Liver (tissue), 9 donors: ENCODE measurements around the gene MXD3. TPM values are rescaled to one million over a fixed set of nuclear protein-coding genes. Genes with fewer than 3 reads are reported as not detected.

Source experiments
- DNase-seq: peaks from one replicate; pipeline ENCODE4 v3.0.0-alpha.2; 2017; ENCODE audit warnings: low spot score
- H3K27ac ChIP-seq, 2 donors: one replicate each; pipeline ENCODE4 v1.7.0; 2013; ENCODE audit warnings: inconsistent platforms in 2 of 2, low read length in 2 of 2, control low read depth in 1 of 2, low read depth in 1 of 2, mild to moderate bottlenecking in 1 of 2
- H3K27me3 ChIP-seq, 4 donors: one replicate each; pipeline versions ENCODE4 v1.6.1 to v1.7.0; 2013; ENCODE audit warnings: low read length in 3 of 4, inconsistent platforms in 1 of 4, mild to moderate bottlenecking in 1 of 4, moderate library complexity in 1 of 4; ENCODE audit not compliant: control insufficient read depth in 4 of 4, insufficient read depth in 4 of 4
- H3K36me3 ChIP-seq, 4 donors: one replicate each; pipeline versions ENCODE4 v1.6.1 to v1.7.0; 2013; ENCODE audit warnings: low read length in 3 of 4, mild to moderate bottlenecking in 3 of 4, low read depth in 1 of 4, moderate library complexity in 1 of 4; ENCODE audit not compliant: control insufficient read depth in 4 of 4, insufficient read depth in 3 of 4
- H3K4me1 ChIP-seq, 4 donors: one replicate each; pipeline versions ENCODE4 v1.6.1 to v1.7.0; 2013; ENCODE audit warnings: low read length in 3 of 4, mild to moderate bottlenecking in 3 of 4, moderate library complexity in 1 of 4; ENCODE audit not compliant: control insufficient read depth in 4 of 4, insufficient read depth in 4 of 4
- H3K4me3 ChIP-seq, 3 donors: one replicate each; pipeline versions ENCODE4 v1.6.1 to v1.7.0; 2013; ENCODE audit warnings: low read length in 3 of 3, control low read depth in 1 of 3, low read depth in 1 of 3, mild to moderate bottlenecking in 1 of 3
- H3K9ac ChIP-seq, 2 donors: one replicate each; pipeline ENCODE4 v1.7.0; 2013; ENCODE audit warnings: low read length in 2 of 2, mild to moderate bottlenecking in 2 of 2, moderate library complexity in 2 of 2, control low read depth in 1 of 2, low read depth in 1 of 2
- H3K9me3 ChIP-seq, 4 donors: one replicate each; pipeline versions ENCODE4 v1.6.1 to v1.7.0; 2013; ENCODE audit warnings: low read length in 3 of 4; ENCODE audit not compliant: control insufficient read depth in 4 of 4
- EGR1 ChIP-seq, 2 donors: IDR thresholded peaks; 2 replicates each; pipeline ENCODE4 v1.6.1; 2016 to 2018; ENCODE audit warnings: antibody characterized with exemption in 2 of 2, low read depth in 2 of 2
- FOXA1 ChIP-seq: IDR thresholded peaks from 2 replicates; pipeline ENCODE4 v1.6.1; 2016; ENCODE audit warnings: antibody characterized with exemption
- FOXA2 ChIP-seq: IDR thresholded peaks from 2 replicates; pipeline ENCODE4 v1.6.1; 2016; ENCODE audit warnings: antibody characterized with exemption
- GABPA ChIP-seq, 2 donors: IDR thresholded peaks in 1 of 2; conservative IDR thresholded peaks in 1 of 2; 2 replicates each; pipeline ENCODE4 v1.6.1; 2016; ENCODE audit warnings: antibody characterized with exemption in 2 of 2, mild to moderate bottlenecking in 1 of 2, moderate library complexity in 1 of 2
- HNF4A ChIP-seq, 2 donors: conservative IDR thresholded peaks; 2 replicates each; pipeline ENCODE4 v1.6.1; 2016; ENCODE audit warnings: antibody characterized with exemption in 2 of 2, mild to moderate bottlenecking in 2 of 2
- HNF4G ChIP-seq: IDR thresholded peaks from 2 replicates; pipeline ENCODE4 v1.6.1; 2016; ENCODE audit warnings: antibody characterized with exemption
- JUND ChIP-seq, 2 donors: IDR thresholded peaks; 2 replicates each; pipeline ENCODE4 v1.6.1; 2016; ENCODE audit warnings: antibody characterized with exemption in 2 of 2
- NR2F2 ChIP-seq: IDR thresholded peaks from 2 replicates; pipeline ENCODE4 v1.6.1; 2016; ENCODE audit warnings: antibody characterized with exemption
- RAD21 ChIP-seq, 2 donors: IDR thresholded peaks; 2 replicates each; pipeline ENCODE4 v1.6.1; 2016; ENCODE audit warnings: antibody characterized with exemption in 2 of 2, mild to moderate bottlenecking in 2 of 2
- RXRA ChIP-seq, 2 donors: IDR thresholded peaks; 2 replicates each; pipeline ENCODE4 v1.6.1; 2017 to 2018; ENCODE audit warnings: antibody characterized with exemption in 2 of 2, mild to moderate bottlenecking in 1 of 2
- SP1 ChIP-seq: IDR thresholded peaks from 2 replicates; pipeline ENCODE4 v1.6.1; 2018; ENCODE audit warnings: antibody characterized with exemption, mild to moderate bottlenecking
- TAF1 ChIP-seq: conservative IDR thresholded peaks from 2 replicates; pipeline ENCODE4 v1.6.1; 2016; ENCODE audit warnings: antibody characterized with exemption, mild to moderate bottlenecking
- YY1 ChIP-seq: IDR thresholded peaks from 2 replicates; pipeline ENCODE4 v1.6.1; 2016; ENCODE audit warnings: antibody characterized with exemption, mild to moderate bottlenecking
- WGBS: extraction: QIAGEN DNeasy Blood & Tissue Kit; methylation state at CpG from one replicate; pipeline ENCODE4 v1.1.7; 2013; 5-methylcytosine and 5-hydroxymethylcytosine counted together
- polyA plus RNA-seq, 2 donors: library from polyadenylated mRNA; stranded (reverse) in 1 of 2; unstranded in 1 of 2; fragments of 200-250 nt in 1 of 2; fragments of >200 nt in 1 of 2; fragmentation: Nextera tagmentation in 1 of 2; extraction: Ambion mirVana in 1 of 2; gene quantifications; one replicate each; pipeline versions ENCODE4 v1.2.1 to v1.2.3, GENCODE V29; 2013 to 2015
- total RNA-seq, 2 donors: library from RNA; depleted of rRNA; stranded (reverse); fragments of >200 nt; gene quantifications; one replicate each; pipeline ENCODE4 v1.2.3, GENCODE V29; 2014
- TF ChIP-seq, protein P1 (sequence below): IDR thresholded peaks from 2 replicates; pipeline ENCODE4 v1.6.1; 2016; ENCODE audit warnings: antibody characterized with exemption
- TF ChIP-seq, protein P2 (sequence below): IDR thresholded peaks from 2 replicates; pipeline ENCODE4 v1.6.1; 2016; ENCODE audit warnings: antibody characterized with exemption
- TF ChIP-seq, protein P3 (sequence below): fragments of 150-350 bp; IDR thresholded peaks from 2 replicates; pipeline ENCODE4 v1.5.1; 2017; ENCODE audit warnings: improper control_type of control experiment, low read depth, low read length; ENCODE audit not compliant: missing input control
- TF ChIP-seq, protein P4 (sequence below): IDR thresholded peaks from 2 replicates; pipeline ENCODE4 v1.6.1; 2016; ENCODE audit warnings: antibody characterized with exemption, mild to moderate bottlenecking
- TF ChIP-seq, protein P5 (sequence below): IDR thresholded peaks from 2 replicates; pipeline ENCODE4 v1.6.1; 2016; ENCODE audit warnings: antibody characterized with exemption
- donor health status: healthy.
- donor health status: healthy.
- donor health status: healthy.
- donor health status: healthy.
- donor health status: healthy.

Gene MXD3
- total and polyA plus RNA-seq, 4 donors, result 1.9 to 36.8 (median 7.0) TPM

DNA sequence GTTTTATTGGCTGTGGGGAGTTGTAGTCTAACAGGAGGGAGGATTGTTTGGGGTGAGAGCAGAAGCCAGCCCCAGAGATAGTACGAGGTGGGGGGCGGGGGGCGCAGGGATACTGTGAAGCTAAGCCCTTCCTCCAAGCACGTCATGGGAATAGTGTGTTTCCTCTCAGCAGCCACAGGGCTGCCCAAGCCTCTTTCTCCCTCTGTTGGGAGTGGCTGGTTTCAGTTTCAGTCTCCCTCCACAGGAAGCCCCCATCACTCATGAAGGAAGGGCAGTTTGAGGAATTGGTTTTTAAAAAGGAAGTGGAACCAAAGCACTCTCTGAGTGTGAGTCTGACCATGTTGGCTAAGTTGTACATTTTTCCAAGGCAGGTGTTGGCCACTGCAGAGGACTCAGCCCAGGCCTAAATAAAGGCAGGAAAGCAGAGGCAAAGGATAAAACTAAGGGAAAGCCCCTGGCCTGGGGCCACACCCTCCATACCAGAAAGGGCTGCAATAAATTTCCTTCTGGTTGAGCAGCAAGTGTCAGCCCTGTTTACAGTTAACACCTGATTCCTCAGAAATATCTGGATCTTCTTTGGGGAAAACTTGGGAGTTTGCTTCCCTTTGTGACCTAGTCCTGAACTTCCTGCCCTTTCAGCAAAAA lies 11.3 kb downstream of the MXD3 start:
- H3K4me3 ChIP-seq, result no peak overlapping the region
- H3K4me1 ChIP-seq, result peaks cover 13 to 37% (median 29%) of the 10 kb centered on the region in 4 donors
- no peaks in the 10 kb centered on the region for H3K27me3 ChIP-seq
- TF ChIP-seq, protein P1, sequence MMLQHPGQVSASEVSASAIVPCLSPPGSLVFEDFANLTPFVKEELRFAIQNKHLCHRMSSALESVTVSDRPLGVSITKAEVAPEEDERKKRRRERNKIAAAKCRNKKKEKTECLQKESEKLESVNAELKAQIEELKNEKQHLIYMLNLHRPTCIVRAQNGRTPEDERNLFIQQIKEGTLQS, result no peak
- no peak for TF ChIP-seq NR2F2
- no peak for TF ChIP-seq RXRA (IDR thresholded peaks at IDR 0.05)
- no peak for TF ChIP-seq HNF4G
- TF ChIP-seq HNF4A (conservative IDR thresholded peaks at IDR 0.05), result no peak
- TF ChIP-seq FOXA1, result no peak
- TF ChIP-seq FOXA2, result no peak
- TF ChIP-seq JUND (IDR thresholded peaks at IDR 0.05), result no peak
- no peak for TF ChIP-seq GABPA (IDR thresholded peaks at IDR 0.05 in 1 of 2, conservative IDR thresholded peaks at IDR 0.05 in 1 of 2)
- TF ChIP-seq EGR1 (IDR thresholded peaks at IDR 0.05; ENCODE audit: low read depth in 2 of 2), result no peak
- TF ChIP-seq YY1, result peak; percentile 17
- TF ChIP-seq, protein P2, sequence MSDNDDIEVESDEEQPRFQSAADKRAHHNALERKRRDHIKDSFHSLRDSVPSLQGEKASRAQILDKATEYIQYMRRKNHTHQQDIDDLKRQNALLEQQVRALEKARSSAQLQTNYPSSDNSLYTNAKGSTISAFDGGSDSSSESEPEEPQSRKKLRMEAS, result peak; percentile 58
- TF ChIP-seq RAD21 (IDR thresholded peaks at IDR 0.05), result peak in 1 of 2 donors; percentile 11
- TF ChIP-seq, protein P3, sequence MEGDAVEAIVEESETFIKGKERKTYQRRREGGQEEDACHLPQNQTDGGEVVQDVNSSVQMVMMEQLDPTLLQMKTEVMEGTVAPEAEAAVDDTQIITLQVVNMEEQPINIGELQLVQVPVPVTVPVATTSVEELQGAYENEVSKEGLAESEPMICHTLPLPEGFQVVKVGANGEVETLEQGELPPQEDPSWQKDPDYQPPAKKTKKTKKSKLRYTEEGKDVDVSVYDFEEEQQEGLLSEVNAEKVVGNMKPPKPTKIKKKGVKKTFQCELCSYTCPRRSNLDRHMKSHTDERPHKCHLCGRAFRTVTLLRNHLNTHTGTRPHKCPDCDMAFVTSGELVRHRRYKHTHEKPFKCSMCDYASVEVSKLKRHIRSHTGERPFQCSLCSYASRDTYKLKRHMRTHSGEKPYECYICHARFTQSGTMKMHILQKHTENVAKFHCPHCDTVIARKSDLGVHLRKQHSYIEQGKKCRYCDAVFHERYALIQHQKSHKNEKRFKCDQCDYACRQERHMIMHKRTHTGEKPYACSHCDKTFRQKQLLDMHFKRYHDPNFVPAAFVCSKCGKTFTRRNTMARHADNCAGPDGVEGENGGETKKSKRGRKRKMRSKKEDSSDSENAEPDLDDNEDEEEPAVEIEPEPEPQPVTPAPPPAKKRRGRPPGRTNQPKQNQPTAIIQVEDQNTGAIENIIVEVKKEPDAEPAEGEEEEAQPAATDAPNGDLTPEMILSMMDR, result no peak
- TF ChIP-seq, protein P4, sequence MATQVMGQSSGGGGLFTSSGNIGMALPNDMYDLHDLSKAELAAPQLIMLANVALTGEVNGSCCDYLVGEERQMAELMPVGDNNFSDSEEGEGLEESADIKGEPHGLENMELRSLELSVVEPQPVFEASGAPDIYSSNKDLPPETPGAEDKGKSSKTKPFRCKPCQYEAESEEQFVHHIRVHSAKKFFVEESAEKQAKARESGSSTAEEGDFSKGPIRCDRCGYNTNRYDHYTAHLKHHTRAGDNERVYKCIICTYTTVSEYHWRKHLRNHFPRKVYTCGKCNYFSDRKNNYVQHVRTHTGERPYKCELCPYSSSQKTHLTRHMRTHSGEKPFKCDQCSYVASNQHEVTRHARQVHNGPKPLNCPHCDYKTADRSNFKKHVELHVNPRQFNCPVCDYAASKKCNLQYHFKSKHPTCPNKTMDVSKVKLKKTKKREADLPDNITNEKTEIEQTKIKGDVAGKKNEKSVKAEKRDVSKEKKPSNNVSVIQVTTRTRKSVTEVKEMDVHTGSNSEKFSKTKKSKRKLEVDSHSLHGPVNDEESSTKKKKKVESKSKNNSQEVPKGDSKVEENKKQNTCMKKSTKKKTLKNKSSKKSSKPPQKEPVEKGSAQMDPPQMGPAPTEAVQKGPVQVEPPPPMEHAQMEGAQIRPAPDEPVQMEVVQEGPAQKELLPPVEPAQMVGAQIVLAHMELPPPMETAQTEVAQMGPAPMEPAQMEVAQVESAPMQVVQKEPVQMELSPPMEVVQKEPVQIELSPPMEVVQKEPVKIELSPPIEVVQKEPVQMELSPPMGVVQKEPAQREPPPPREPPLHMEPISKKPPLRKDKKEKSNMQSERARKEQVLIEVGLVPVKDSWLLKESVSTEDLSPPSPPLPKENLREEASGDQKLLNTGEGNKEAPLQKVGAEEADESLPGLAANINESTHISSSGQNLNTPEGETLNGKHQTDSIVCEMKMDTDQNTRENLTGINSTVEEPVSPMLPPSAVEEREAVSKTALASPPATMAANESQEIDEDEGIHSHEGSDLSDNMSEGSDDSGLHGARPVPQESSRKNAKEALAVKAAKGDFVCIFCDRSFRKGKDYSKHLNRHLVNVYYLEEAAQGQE, result no peak
- peak; percentile 35 for TF ChIP-seq SP1
- no peak for TF ChIP-seq TAF1
- TF ChIP-seq, protein P5, sequence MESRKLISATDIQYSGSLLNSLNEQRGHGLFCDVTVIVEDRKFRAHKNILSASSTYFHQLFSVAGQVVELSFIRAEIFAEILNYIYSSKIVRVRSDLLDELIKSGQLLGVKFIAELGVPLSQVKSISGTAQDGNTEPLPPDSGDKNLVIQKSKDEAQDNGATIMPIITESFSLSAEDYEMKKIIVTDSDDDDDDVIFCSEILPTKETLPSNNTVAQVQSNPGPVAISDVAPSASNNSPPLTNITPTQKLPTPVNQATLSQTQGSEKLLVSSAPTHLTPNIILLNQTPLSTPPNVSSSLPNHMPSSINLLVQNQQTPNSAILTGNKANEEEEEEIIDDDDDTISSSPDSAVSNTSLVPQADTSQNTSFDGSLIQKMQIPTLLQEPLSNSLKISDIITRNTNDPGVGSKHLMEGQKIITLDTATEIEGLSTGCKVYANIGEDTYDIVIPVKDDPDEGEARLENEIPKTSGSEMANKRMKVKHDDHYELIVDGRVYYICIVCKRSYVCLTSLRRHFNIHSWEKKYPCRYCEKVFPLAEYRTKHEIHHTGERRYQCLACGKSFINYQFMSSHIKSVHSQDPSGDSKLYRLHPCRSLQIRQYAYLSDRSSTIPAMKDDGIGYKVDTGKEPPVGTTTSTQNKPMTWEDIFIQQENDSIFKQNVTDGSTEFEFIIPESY, result no peak
- peaks cover 0 to 10% (median 7%) of the 10 kb centered on the region in 4 donors for H3K36me3 ChIP-seq
- no peak for DNase-seq
- H3K9ac ChIP-seq, result no peak overlapping the region
- peak overlapping the region; percentile 84 to 89 for H3K27ac ChIP-seq
- WGBS, result 56% methylated on average over 4 of the region's 4 CpGs
- H3K9me3 ChIP-seq, result no peaks in the 10 kb centered on the region
